Measurements from ENCODE around the gene TNNT1.
"Not testable (repeated sequence)": the region's sequence is repeated elsewhere in the genome, so short reads cannot be mapped to it uniquely, and the experiment has no call there.

Gene TNNT1

DNA sequence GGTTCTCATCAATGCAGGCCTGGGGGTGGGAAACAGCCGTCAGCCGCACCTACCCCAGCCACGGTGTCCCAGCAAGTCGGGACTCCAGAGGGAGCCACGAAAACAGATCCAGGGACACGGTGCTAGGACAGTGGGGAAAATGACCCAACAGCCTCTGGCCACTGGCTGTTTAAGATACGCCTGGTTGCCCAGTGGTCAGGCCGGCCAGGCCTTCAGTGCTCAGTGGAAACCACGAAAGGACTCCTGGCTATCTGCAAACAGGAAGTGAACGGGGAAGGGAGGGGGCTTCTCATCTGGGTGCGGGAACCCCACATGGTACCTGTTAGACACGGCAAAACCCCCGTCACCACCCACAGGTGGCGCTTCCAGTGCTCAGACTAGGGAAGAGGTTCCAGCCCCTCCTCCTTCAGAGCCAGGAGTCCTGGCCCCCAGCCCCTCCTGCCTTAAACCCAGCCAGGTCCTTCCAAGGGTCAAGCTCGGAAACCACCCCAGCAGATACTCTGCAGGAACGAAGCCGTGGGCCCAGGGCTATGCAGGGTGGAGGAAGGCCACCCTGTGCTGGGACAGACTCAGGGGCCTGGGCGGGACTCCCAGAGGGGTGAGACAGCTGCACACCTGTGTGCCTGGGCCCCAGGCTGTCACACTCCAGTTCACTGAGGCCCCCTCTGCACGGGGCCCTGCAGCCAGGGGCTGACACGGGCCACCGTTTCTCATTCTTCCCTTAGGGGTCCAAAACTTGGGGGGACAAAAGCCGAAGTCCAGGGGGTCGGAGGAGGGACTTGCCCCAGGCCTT, 36.0 kb downstream of the TNNT1 start:
- DNase-seq (ENCODE audit: low spot score) = no peak
- no peak for FAIRE-seq

GRCh38 chr19:55112246-55112776, 36.7 kb downstream of the TNNT1 start:
- DNase-seq (ENCODE audit: low spot score) (no peak), FAIRE-seq (no peak)

GRCh38 chr19:55111238-55111831, 37.7 kb downstream of the TNNT1 start:
- FAIRE-seq (no peak), DNase-seq (ENCODE audit: low spot score) (no peak)

GRCh38 chr19:55109527-55110291, 39.3 kb downstream of the TNNT1 start:
- DNase-seq (ENCODE audit: low spot score) = no peak
- FAIRE-seq = no peak

DNA sequence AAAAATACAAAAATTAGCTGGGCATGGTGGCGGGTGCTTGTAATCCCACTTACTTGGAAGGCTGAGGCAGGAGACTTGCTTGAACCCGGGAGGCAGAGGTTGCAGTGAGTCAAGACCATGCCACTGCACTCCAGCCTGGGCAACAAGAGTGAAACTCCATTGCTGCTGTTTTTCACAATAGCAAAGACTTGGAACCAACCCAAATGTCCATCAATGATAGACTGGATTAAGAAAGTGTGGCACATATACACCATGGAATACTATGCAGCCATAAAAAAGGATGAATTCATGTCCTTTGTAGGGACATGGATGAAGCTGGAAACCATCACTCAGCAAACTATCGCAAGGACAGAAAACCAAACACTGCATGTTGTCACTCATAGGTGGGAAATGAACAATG, 41.8 kb downstream of the TNNT1 start:
- not testable (repeated sequence) for DNase-seq (ENCODE audit: low spot score); FAIRE-seq

GRCh38 chr19:55106591-55106990, 42.4 kb downstream of the TNNT1 start:
- no peak for FAIRE-seq
- DNase-seq (ENCODE audit: low spot score) = no peak

GRCh38 chr19:55105237-55105636, 43.8 kb downstream of the TNNT1 start:
- DNase-seq (ENCODE audit: low spot score) (no peak), FAIRE-seq (no peak)

DNA sequence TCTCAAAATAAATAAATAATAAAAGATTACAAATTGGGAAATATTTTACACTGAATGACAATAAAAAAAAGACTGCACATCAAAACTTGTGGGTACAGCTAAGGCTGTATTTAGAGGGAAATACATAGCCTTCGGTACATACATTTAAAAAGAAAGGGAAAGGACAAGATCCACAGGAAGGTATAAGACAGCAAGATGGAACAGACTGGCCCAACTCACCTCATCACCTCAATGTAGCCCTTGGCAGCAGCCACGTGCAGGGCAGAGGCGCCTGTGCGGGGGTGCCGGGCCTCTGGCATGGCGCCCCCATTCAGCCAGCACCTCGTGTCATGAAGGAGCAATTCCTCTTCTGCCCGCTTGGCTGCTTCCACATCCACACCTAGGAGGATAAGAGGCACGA, 45.8 kb downstream of the TNNT1 start:
- FAIRE-seq (no peak), DNase-seq (ENCODE audit: low spot score) (no peak)

- no peak for FAIRE-seq
These were observed 47.7 kb downstream of the TNNT1 start for GRCh38 chr19:55101261-55101660.

GRCh38 chr19:55099557-55100506, 49.2 kb downstream of the TNNT1 start:
- no peak for DNase-seq (ENCODE audit: low spot score)
- no peak for FAIRE-seq

More at GRCh38 chr19:55101261-55101660, 47.7 kb downstream of the TNNT1 start:
- DNase-seq (ENCODE audit: low spot score) = no peak

GRCh38 chr19:55098716-55099556, 50.1 kb downstream of the TNNT1 start:
- FAIRE-seq = no peak
- DNase-seq (ENCODE audit: low spot score) = no peak

DNA sequence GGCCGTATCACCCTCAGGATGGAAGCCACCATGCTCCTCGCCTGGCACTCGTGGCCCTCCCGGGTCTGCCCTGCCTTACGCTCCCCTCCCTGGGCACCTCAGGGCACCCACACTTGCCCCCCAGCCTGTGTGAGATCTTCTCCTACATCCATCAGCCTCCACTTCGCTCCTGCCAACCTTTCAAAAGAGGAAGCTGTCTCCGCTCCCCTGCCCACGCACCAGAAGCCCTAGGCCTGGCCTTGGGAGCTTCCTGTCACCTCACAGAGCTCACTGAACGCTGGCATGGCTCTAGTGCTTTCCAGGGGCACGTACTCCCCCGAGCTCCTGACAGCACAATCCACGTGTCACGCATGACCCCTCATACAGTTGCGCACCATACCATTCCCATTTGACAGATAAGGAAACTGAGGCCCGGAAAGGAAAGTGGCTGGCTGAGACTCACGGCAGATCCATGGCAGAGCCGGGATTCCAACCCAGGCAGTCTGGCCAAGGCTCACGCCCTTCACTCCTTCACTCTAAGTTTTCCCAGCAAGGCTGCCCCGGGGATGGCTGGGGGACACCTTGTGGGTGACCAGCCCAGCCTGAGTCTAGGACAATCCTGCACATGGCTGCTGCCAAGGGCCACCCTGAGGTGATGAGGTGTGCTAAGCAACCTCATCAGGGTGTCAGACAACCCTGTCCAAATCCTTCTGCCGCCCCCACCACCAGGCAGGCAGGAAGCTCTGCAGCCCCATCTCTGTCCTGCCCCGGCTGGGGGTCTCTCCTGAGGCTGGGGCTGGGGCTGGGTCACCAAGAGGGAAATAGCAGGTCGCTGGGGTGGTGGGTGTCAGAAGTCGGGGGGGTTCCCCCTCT, 50.9 kb downstream of the TNNT1 start:
- DNase-seq (ENCODE audit: low spot score) (no peak), FAIRE-seq (peak; percentile 48)

- DNase-seq (ENCODE audit: low spot score) = no peak
- no peak for FAIRE-seq
These were observed 52.8 kb downstream of the TNNT1 start for GRCh38 chr19:55096061-55096701.

- FAIRE-seq (no peak), DNase-seq (ENCODE audit: low spot score) (peak; percentile 32)
These were observed 53.5 kb downstream of the TNNT1 start for GRCh38 chr19:55095260-55096060.

DNA sequence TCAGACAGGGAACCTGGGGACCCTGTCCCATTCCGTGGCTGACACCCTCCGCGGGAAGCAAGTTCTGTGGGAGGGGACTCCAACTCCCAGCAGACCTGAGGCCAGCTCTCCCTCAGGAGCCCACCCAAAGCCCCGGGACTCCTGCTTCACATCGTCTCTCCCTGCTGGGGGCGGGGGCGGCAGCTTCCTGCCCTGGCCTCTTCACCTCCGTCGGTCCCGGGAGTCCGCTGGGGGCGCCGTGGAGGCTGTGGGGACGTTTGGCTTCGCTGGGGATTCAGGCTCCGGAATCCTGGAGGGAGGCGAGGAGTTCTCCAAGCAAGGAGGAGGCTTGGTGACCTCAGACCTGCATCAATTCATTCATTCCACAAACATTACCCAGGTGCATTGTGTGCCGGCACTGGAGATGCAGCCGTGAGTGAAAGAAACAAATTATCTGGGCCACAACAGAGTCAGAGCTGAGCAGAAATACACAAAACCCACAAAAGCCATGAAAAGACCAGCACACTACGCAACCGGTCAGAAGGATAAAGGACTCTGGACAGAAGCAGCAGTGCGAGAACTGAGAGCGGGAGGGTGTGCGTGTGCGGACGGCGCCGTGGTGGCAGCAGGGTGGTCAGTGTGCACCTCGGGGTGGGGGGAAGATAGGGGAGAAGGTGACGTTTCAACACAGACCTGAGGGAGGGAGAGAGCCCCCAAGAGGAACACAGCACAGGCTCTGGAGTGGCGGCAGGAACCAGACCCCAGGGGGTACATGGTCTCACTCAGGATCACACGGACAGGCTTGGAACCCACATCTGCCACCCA, 54.3 kb downstream of the TNNT1 start:
- DNase-seq (ENCODE audit: low spot score) = no peak
- no peak for FAIRE-seq

- DNase-seq (ENCODE audit: low spot score) (no peak), FAIRE-seq (no peak)
These were observed 56.3 kb downstream of the TNNT1 start for GRCh38 chr19:55092423-55093318.

Data from urothelium cell line (cell line).